HepG2 (cell line): Measurements from ENCODE around the gene KIAA0825. TPM values are rescaled to one million over a fixed set of nuclear protein-coding genes. Genes with fewer than 3 reads are reported as not detected.

ENCODE experiments used
- HNF4A ChIP-seq: sonication (generic); formaldehyde crosslinking; IDR thresholded peaks from 2 replicates; pipeline ENCODE4 v1.4.0; 2020; ENCODE audit warnings: missing genetic modification reagents
- ISL2 ChIP-seq: sonication (generic); formaldehyde crosslinking; IDR thresholded peaks from 2 replicates; pipeline ENCODE4 v1.5.0; 2020; ENCODE audit warnings: missing genetic modification reagents
- PITX1 ChIP-seq: sonication (generic); formaldehyde crosslinking; IDR thresholded peaks from 2 replicates; pipeline ENCODE4 v1.5.1; 2020; ENCODE audit warnings: mild to moderate bottlenecking, missing genetic modification reagents
- RFXAP ChIP-seq: sonication (generic); formaldehyde crosslinking; IDR thresholded peaks from 2 replicates; pipeline ENCODE4 v1.4.0; 2020; ENCODE audit warnings: missing genetic modification reagents, borderline replicate concordance
- ZFP62 ChIP-seq: sonication (generic); formaldehyde crosslinking; IDR thresholded peaks from 2 replicates; pipeline ENCODE4 v1.4.0; 2020; ENCODE audit warnings: missing genetic modification reagents
- ZNF34 ChIP-seq: sonication (generic); formaldehyde crosslinking; IDR thresholded peaks from 2 replicates; pipeline ENCODE4 v1.4.0; 2020; ENCODE audit warnings: mild to moderate bottlenecking, missing genetic modification reagents, borderline replicate concordance
- ZNF383 ChIP-seq: sonication (generic); formaldehyde crosslinking; IDR thresholded peaks from 2 replicates; pipeline ENCODE4 v1.4.0; 2020; ENCODE audit warnings: missing genetic modification reagents, mild to moderate bottlenecking, borderline replicate concordance
- ZNF556 ChIP-seq: sonication (generic); formaldehyde crosslinking; IDR thresholded peaks from 2 replicates; pipeline ENCODE4 v1.4.0; 2020; ENCODE audit warnings: mild to moderate bottlenecking, missing genetic modification reagents, borderline replicate concordance
- ZNF761 ChIP-seq: sonication (generic); formaldehyde crosslinking; conservative IDR thresholded peaks from 2 replicates; pipeline ENCODE4 v1.4.0; 2020; ENCODE audit warnings: mild to moderate bottlenecking, missing genetic modification reagents
- ZNF850 ChIP-seq: sonication (generic); formaldehyde crosslinking; conservative IDR thresholded peaks from 2 replicates; pipeline ENCODE4 v1.9.0; 2021; ENCODE audit warnings: mild to moderate bottlenecking, missing genetic modification reagents
- ZZZ3 ChIP-seq: sonication (generic); formaldehyde crosslinking; IDR thresholded peaks from 2 replicates; pipeline ENCODE4 v1.4.0; 2020; ENCODE audit warnings: missing genetic modification reagents, mild to moderate bottlenecking, borderline replicate concordance
- polyA plus RNA-seq, 8 experiments: library from polyadenylated mRNA; depleted of rRNA in 3 of 8; stranded (reverse) in 7 of 8; unstranded in 1 of 8; fragments of >200 nt; fragmentation: Illumina TruSeq in 4 of 8; extraction: Trizol in 4 of 8; gene quantifications; 2 replicates each; pipeline versions ENCODE4 v1.2.1 to v1.2.3, GENCODE V29; 2011 to 2016; ENCODE audit warnings: low read depth in 4 of 8, missing spikeins in 1 of 8, mixed read lengths in 1 of 8; ENCODE audit not compliant: insufficient read depth in 1 of 8
- total RNA-seq, 5 experiments: library from RNA; depleted of rRNA; stranded (reverse); fragments of >200 nt; fragmentation: Illumina TruSeq; extraction: Trizol; gene quantifications; 2 replicates each; pipeline ENCODE4 v1.2.3, GENCODE V29; 2016; ENCODE audit warnings: low read depth in 1 of 5
- TF ChIP-seq, protein P1 (sequence below): sonication (generic); formaldehyde crosslinking; IDR thresholded peaks from 2 replicates; pipeline ENCODE4 v1.5.0; 2020; ENCODE audit warnings: mild to moderate bottlenecking, missing genetic modification reagents, moderate library complexity
- TF ChIP-seq, protein P2 (sequence below): sonication (generic); formaldehyde crosslinking; IDR thresholded peaks from 2 replicates; pipeline ENCODE4 v1.5.1; 2020; ENCODE audit warnings: mild to moderate bottlenecking, missing genetic modification reagents, moderate library complexity
- TF ChIP-seq, protein P3 (sequence below): sonication (generic); formaldehyde crosslinking; IDR thresholded peaks from 2 replicates; pipeline ENCODE4 v1.4.0; 2020; ENCODE audit warnings: mild to moderate bottlenecking, missing genetic modification reagents
- TF ChIP-seq, protein P4 (sequence below): sonication (generic); formaldehyde crosslinking; IDR thresholded peaks from 2 replicates; pipeline ENCODE4 v1.4.0; 2020; ENCODE audit warnings: mild to moderate bottlenecking, low read depth, missing genetic modification reagents
- TF ChIP-seq, protein P5 (sequence below): sonication (generic); formaldehyde crosslinking; IDR thresholded peaks from 2 replicates; pipeline ENCODE4 v1.5.1; 2020; ENCODE audit warnings: missing genetic modification reagents, mild to moderate bottlenecking, borderline replicate concordance

The KIAA0825 gene
- total and polyA plus RNA-seq, 2 of the 13 experiments (the other 11 are each of a cell fraction or from before 2014, with no cell fraction given), result 0.05 to 0.51 TPM

DNA sequence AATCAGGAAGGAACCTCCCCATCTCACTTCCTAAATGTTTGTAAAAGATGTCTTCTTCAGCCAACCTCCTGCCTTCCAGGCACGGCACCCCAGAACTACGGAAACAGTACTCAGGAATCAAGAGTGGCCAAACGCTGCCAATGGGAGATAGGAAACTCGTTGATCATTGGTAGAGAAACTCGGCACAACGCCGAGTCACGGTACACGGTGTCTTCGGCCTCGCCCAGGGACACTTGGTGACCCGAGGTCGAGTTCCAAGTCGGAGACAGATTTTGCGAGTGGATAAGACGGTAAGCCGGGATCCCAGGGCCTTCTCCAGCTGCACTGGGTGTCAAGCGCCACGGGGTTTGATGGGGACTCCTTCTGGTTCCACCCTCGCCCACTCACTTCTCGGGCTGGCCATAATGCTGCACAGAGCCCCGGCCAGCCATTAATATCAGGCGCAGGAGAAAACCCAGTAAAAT, 343 bp downstream of the KIAA0825 start (continued):
- TF ChIP-seq, protein P1, sequence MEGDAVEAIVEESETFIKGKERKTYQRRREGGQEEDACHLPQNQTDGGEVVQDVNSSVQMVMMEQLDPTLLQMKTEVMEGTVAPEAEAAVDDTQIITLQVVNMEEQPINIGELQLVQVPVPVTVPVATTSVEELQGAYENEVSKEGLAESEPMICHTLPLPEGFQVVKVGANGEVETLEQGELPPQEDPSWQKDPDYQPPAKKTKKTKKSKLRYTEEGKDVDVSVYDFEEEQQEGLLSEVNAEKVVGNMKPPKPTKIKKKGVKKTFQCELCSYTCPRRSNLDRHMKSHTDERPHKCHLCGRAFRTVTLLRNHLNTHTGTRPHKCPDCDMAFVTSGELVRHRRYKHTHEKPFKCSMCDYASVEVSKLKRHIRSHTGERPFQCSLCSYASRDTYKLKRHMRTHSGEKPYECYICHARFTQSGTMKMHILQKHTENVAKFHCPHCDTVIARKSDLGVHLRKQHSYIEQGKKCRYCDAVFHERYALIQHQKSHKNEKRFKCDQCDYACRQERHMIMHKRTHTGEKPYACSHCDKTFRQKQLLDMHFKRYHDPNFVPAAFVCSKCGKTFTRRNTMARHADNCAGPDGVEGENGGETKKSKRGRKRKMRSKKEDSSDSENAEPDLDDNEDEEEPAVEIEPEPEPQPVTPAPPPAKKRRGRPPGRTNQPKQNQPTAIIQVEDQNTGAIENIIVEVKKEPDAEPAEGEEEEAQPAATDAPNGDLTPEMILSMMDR, result 0 out of 2 replicates have a peak, but pooled peaks have one; percentile 10
- TF ChIP-seq ZNF761 (CRISPR knock-in tag) (peak; percentile 50; the same call in 1 of the 2 replicates), ZNF383 (CRISPR knock-in tag) (0 out of 2 replicates have a peak, but pooled peaks have one; percentile 56), HNF4A (CRISPR knock-in tag) (no peak), PITX1 (CRISPR knock-in tag) (0 out of 2 replicates have a peak, but pooled peaks have one; percentile 9), ZNF850 (CRISPR knock-in tag) (no peak), ISL2 (CRISPR knock-in tag) (peak; percentile 35; the same call in 1 of the 2 replicates), ZFP62 (peak; percentile 64; the same call in 1 of the 2 replicates), ZNF556 (CRISPR knock-in tag) (peak; percentile 24; the same call in 1 of the 2 replicates), RFXAP (CRISPR knock-in tag) (peak; percentile 43; the same call in 1 of the 2 replicates), ZNF34 (0 out of 2 replicates have a peak, but pooled peaks have one; percentile 54), ZZZ3 (0 out of 2 replicates have a peak, but pooled peaks have one; percentile 10)
- TF ChIP-seq, protein P2, sequence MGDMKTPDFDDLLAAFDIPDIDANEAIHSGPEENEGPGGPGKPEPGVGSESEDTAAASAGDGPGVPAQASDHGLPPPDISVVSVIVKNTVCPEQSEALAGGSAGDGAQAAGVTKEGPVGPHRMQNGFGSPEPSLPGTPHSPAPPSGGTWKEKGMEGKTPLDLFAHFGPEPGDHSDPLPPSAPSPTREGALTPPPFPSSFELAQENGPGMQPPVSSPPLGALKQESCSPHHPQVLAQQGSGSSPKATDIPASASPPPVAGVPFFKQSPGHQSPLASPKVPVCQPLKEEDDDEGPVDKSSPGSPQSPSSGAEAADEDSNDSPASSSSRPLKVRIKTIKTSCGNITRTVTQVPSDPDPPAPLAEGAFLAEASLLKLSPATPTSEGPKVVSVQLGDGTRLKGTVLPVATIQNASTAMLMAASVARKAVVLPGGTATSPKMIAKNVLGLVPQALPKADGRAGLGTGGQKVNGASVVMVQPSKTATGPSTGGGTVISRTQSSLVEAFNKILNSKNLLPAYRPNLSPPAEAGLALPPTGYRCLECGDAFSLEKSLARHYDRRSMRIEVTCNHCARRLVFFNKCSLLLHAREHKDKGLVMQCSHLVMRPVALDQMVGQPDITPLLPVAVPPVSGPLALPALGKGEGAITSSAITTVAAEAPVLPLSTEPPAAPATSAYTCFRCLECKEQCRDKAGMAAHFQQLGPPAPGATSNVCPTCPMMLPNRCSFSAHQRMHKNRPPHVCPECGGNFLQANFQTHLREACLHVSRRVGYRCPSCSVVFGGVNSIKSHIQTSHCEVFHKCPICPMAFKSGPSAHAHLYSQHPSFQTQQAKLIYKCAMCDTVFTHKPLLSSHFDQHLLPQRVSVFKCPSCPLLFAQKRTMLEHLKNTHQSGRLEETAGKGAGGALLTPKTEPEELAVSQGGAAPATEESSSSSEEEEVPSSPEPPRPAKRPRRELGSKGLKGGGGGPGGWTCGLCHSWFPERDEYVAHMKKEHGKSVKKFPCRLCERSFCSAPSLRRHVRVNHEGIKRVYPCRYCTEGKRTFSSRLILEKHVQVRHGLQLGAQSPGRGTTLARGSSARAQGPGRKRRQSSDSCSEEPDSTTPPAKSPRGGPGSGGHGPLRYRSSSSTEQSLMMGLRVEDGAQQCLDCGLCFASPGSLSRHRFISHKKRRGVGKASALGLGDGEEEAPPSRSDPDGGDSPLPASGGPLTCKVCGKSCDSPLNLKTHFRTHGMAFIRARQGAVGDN (CRISPR knock-in tag), result no peak
- TF ChIP-seq, protein P3, sequence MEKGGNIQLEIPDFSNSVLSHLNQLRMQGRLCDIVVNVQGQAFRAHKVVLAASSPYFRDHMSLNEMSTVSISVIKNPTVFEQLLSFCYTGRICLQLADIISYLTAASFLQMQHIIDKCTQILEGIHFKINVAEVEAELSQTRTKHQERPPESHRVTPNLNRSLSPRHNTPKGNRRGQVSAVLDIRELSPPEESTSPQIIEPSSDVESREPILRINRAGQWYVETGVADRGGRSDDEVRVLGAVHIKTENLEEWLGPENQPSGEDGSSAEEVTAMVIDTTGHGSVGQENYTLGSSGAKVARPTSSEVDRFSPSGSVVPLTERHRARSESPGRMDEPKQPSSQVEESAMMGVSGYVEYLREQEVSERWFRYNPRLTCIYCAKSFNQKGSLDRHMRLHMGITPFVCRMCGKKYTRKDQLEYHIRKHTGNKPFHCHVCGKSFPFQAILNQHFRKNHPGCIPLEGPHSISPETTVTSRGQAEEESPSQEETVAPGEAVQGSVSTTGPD (CRISPR knock-in tag), result no peak
- TF ChIP-seq, protein P4, sequence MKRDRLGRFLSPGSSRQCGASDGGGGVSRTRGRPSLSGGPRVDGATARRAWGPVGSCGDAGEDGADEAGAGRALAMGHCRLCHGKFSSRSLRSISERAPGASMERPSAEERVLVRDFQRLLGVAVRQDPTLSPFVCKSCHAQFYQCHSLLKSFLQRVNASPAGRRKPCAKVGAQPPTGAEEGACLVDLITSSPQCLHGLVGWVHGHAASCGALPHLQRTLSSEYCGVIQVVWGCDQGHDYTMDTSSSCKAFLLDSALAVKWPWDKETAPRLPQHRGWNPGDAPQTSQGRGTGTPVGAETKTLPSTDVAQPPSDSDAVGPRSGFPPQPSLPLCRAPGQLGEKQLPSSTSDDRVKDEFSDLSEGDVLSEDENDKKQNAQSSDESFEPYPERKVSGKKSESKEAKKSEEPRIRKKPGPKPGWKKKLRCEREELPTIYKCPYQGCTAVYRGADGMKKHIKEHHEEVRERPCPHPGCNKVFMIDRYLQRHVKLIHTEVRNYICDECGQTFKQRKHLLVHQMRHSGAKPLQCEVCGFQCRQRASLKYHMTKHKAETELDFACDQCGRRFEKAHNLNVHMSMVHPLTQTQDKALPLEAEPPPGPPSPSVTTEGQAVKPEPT (CRISPR knock-in tag), result 0 out of 2 replicates have a peak, but pooled peaks have one; percentile 76
- TF ChIP-seq, protein P5, sequence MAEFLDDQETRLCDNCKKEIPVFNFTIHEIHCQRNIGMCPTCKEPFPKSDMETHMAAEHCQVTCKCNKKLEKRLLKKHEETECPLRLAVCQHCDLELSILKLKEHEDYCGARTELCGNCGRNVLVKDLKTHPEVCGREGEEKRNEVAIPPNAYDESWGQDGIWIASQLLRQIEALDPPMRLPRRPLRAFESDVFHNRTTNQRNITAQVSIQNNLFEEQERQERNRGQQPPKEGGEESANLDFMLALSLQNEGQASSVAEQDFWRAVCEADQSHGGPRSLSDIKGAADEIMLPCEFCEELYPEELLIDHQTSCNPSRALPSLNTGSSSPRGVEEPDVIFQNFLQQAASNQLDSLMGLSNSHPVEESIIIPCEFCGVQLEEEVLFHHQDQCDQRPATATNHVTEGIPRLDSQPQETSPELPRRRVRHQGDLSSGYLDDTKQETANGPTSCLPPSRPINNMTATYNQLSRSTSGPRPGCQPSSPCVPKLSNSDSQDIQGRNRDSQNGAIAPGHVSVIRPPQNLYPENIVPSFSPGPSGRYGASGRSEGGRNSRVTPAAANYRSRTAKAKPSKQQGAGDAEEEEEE (CRISPR knock-in tag), result no peak
